Ishikawa (cell line): ENCODE results near the gene LHX1.

Experiments used
- EP300 ChIP-seq: IDR thresholded peaks from 2 replicates; pipeline ENCODE4 v1.6.1; 2012; ENCODE audit warnings: borderline replicate concordance
- FOXM1 ChIP-seq: IDR thresholded peaks from 2 replicates; pipeline ENCODE4 v1.6.1; 2012; ENCODE audit warnings: low read depth, borderline replicate concordance
- RAD21 ChIP-seq: IDR thresholded peaks from 2 replicates; pipeline ENCODE4 v1.6.1; 2012; ENCODE audit warnings: low read depth
- TAF1 ChIP-seq: IDR thresholded peaks from 2 replicates; pipeline ENCODE4 v1.6.1; 2012; ENCODE audit warnings: low read depth, mild to moderate bottlenecking
- TEAD4 ChIP-seq: IDR thresholded peaks from 2 replicates; pipeline ENCODE4 v1.6.1; 2012
- YY1 ChIP-seq: IDR thresholded peaks from 2 replicates; pipeline ENCODE4 v1.6.1; 2012; ENCODE audit warnings: low read depth
- ZBTB7A ChIP-seq: IDR thresholded peaks from 2 replicates; pipeline ENCODE4 v1.6.1; 2012; ENCODE audit warnings: low read depth
- TF ChIP-seq, protein P1 (sequence below): IDR thresholded peaks from 2 replicates; pipeline ENCODE4 v1.6.1; 2012; ENCODE audit warnings: low read depth, mild to moderate bottlenecking
- TF ChIP-seq, protein P2 (sequence below): IDR thresholded peaks from 2 replicates; pipeline ENCODE4 v1.6.1; 2012

DNA sequence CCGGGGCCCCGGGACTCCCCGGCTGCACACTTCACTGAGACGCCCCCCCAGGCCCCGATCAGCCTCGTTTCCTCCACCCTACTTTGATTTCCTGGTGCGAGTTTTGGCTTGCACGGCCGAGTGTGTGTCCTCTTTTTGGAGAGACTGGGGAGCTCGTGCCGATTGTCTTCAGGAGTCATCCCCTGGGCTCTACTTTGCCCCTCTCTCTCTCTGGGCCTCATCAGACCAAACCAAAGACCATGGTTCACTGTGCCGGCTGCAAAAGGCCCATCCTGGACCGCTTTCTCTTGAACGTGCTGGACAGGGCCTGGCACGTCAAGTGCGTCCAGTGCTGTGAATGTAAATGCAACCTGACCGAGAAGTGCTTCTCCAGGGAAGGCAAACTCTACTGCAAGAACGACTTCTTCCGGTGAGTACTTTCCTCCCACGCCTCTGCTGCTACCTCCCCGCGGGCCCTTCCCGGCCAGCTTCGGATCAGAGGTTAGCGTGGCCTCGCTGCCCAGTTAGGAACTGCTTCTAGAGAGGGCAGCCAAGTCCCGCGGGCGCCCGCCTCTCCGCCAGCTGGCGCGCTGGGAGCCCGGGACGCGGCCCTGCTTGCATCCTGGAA is 787 bp downstream of the LHX1 start:
- TF ChIP-seq RAD21 (no peak), TEAD4 (no peak), EP300 (no peak), TAF1 (no peak), YY1 (no peak), FOXM1 (no peak), ZBTB7A (0 out of 2 replicates have a peak, but pooled peaks have one; percentile 30)
- TF ChIP-seq, protein P1, sequence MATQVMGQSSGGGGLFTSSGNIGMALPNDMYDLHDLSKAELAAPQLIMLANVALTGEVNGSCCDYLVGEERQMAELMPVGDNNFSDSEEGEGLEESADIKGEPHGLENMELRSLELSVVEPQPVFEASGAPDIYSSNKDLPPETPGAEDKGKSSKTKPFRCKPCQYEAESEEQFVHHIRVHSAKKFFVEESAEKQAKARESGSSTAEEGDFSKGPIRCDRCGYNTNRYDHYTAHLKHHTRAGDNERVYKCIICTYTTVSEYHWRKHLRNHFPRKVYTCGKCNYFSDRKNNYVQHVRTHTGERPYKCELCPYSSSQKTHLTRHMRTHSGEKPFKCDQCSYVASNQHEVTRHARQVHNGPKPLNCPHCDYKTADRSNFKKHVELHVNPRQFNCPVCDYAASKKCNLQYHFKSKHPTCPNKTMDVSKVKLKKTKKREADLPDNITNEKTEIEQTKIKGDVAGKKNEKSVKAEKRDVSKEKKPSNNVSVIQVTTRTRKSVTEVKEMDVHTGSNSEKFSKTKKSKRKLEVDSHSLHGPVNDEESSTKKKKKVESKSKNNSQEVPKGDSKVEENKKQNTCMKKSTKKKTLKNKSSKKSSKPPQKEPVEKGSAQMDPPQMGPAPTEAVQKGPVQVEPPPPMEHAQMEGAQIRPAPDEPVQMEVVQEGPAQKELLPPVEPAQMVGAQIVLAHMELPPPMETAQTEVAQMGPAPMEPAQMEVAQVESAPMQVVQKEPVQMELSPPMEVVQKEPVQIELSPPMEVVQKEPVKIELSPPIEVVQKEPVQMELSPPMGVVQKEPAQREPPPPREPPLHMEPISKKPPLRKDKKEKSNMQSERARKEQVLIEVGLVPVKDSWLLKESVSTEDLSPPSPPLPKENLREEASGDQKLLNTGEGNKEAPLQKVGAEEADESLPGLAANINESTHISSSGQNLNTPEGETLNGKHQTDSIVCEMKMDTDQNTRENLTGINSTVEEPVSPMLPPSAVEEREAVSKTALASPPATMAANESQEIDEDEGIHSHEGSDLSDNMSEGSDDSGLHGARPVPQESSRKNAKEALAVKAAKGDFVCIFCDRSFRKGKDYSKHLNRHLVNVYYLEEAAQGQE, result peak; percentile 74
- TF ChIP-seq, protein P2, sequence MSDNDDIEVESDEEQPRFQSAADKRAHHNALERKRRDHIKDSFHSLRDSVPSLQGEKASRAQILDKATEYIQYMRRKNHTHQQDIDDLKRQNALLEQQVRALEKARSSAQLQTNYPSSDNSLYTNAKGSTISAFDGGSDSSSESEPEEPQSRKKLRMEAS, result no peak
